ENCODE measurements around the gene ROBO2.

Gene ROBO2

GRCh38 chr3:77605308-77605707, 565.4 kb downstream of the ROBO2 start:
- no peak overlapping the region for H2BK12ac ChIP-seq (ENCODE audit: low read length)
- H2BK120ac ChIP-seq (ENCODE audit: insufficient read depth, low read length, poor library complexity), result no peak overlapping the region
- H3K36me3 ChIP-seq (ENCODE audit: control insufficient read depth in 1 of 2, insufficient read depth in 2 of 2, low read length in 2 of 2), result no peaks in the 10 kb centered on the region
- H2BK5ac ChIP-seq (ENCODE audit: low read depth, low read length, poor library complexity), result no peak overlapping the region
- no peak overlapping the region for H3K4me2 ChIP-seq (ENCODE audit: low read length)
- no peak overlapping the region for H3K18ac ChIP-seq (ENCODE audit: low read length)
- no CpG with 5 or more reads among the region's 2 CpGs for WGBS (ENCODE audit: extremely low coverage, insufficient coverage, insufficient read length)
- H3K14ac ChIP-seq (ENCODE audit: low read length), result no peak overlapping the region
- no peaks in the 10 kb centered on the region for H3K27me3 ChIP-seq (ENCODE audit: insufficient read depth, low read length)
- no peak overlapping the region for H2AK5ac ChIP-seq (ENCODE audit: low read length)
- no peak overlapping the region for H3K4ac ChIP-seq (ENCODE audit: low read depth, low read length)
- H3K9me3 ChIP-seq (ENCODE audit: insufficient read depth, low read depth, low read length), result no peaks in the 10 kb centered on the region
- no peaks in the 10 kb centered on the region for H3K4me1 ChIP-seq (ENCODE audit: control insufficient read depth in 1 of 2, insufficient read depth in 2 of 2, low read length in 2 of 2)
- H3K27ac ChIP-seq (ENCODE audit: low read depth, low read length), result no peak overlapping the region
- no peak overlapping the region for H4K12ac ChIP-seq (ENCODE audit: low read depth, low read length)
- H4K91ac ChIP-seq (ENCODE audit: low read depth, low read length), result no peak overlapping the region
- no peaks in the 10 kb centered on the region for H3K79me1 ChIP-seq (ENCODE audit: low read length)
- H3K4me3 ChIP-seq (ENCODE audit: low read depth, low read length), result no peak overlapping the region
- no peaks in the 10 kb centered on the region for H3K79me2 ChIP-seq (ENCODE audit: control insufficient read depth, insufficient read depth, low read length, poor library complexity)
- H2AFZ ChIP-seq (ENCODE audit: insufficient read depth, low read length, poor library complexity), result no peak overlapping the region
- no peak for DNase-seq
- H4K8ac ChIP-seq (ENCODE audit: low read depth, low read length), result no peak overlapping the region
- no peak overlapping the region for H3K23ac ChIP-seq (ENCODE audit: low read length)
- H3K9ac ChIP-seq (ENCODE audit: low read length), result no peak overlapping the region

GRCh38 chr3:77605865-77606264, 566.0 kb downstream of the ROBO2 start:
- no peak overlapping the region for H2AFZ ChIP-seq (ENCODE audit: insufficient read depth, low read length, poor library complexity)
- H2BK5ac ChIP-seq (ENCODE audit: low read depth, low read length, poor library complexity), result no peak overlapping the region
- H3K27ac ChIP-seq (ENCODE audit: low read depth, low read length), result no peak overlapping the region
- no peak overlapping the region for H3K14ac ChIP-seq (ENCODE audit: low read length)
- no peak overlapping the region for H2BK120ac ChIP-seq (ENCODE audit: insufficient read depth, low read length, poor library complexity)
- DNase-seq, result no peak
- no peaks in the 10 kb centered on the region for H3K36me3 ChIP-seq (ENCODE audit: control insufficient read depth in 1 of 2, insufficient read depth in 2 of 2, low read length in 2 of 2)
- no CpG with 5 or more reads among the region's 1 CpG for WGBS (ENCODE audit: extremely low coverage, insufficient coverage, insufficient read length)
- H4K91ac ChIP-seq (ENCODE audit: low read depth, low read length), result no peak overlapping the region
- H3K18ac ChIP-seq (ENCODE audit: low read length), result no peak overlapping the region
- H3K79me1 ChIP-seq (ENCODE audit: low read length), result no peaks in the 10 kb centered on the region
- no peak overlapping the region for H3K4me3 ChIP-seq (ENCODE audit: low read depth, low read length)
- H2BK12ac ChIP-seq (ENCODE audit: low read length), result no peak overlapping the region
- no peaks in the 10 kb centered on the region for H3K27me3 ChIP-seq (ENCODE audit: insufficient read depth, low read length)
- no peak overlapping the region for H2AK5ac ChIP-seq (ENCODE audit: low read length)
- H3K9ac ChIP-seq (ENCODE audit: low read length), result no peak overlapping the region
- H3K4ac ChIP-seq (ENCODE audit: low read depth, low read length), result no peak overlapping the region
- no peaks in the 10 kb centered on the region for H3K79me2 ChIP-seq (ENCODE audit: control insufficient read depth, insufficient read depth, low read length, poor library complexity)
- H4K8ac ChIP-seq (ENCODE audit: low read depth, low read length), result no peak overlapping the region
- no peak overlapping the region for H4K12ac ChIP-seq (ENCODE audit: low read depth, low read length)
- no peak overlapping the region for H3K4me2 ChIP-seq (ENCODE audit: low read length)
- no peaks in the 10 kb centered on the region for H3K4me1 ChIP-seq (ENCODE audit: control insufficient read depth in 1 of 2, insufficient read depth in 2 of 2, low read length in 2 of 2)
- no peaks in the 10 kb centered on the region for H3K9me3 ChIP-seq (ENCODE audit: insufficient read depth, low read depth, low read length)
- H3K23ac ChIP-seq (ENCODE audit: low read length), result no peak overlapping the region

- Histone ChIP-seq H3K27ac (ENCODE audit: low read depth, low read length) (no peak overlapping the region), H2BK5ac (ENCODE audit: low read depth, low read length, poor library complexity) (no peak overlapping the region), H2BK12ac (ENCODE audit: low read length) (no peak overlapping the region), H3K4ac (ENCODE audit: low read depth, low read length) (no peak overlapping the region), H3K4me1 (ENCODE audit: control insufficient read depth in 1 of 2, insufficient read depth in 2 of 2, low read length in 2 of 2) (no peaks in the 10 kb centered on the region), H3K79me2 (ENCODE audit: control insufficient read depth, insufficient read depth, low read length, poor library complexity) (no peaks in the 10 kb centered on the region), H3K23ac (ENCODE audit: low read length) (no peak overlapping the region), H2AK5ac (ENCODE audit: low read length) (no peak overlapping the region), H3K9ac (ENCODE audit: low read length) (no peak overlapping the region), H3K36me3 (ENCODE audit: control insufficient read depth in 1 of 2, insufficient read depth in 2 of 2, low read length in 2 of 2) (no peaks in the 10 kb centered on the region), H3K79me1 (ENCODE audit: low read length) (no peaks in the 10 kb centered on the region), H4K91ac (ENCODE audit: low read depth, low read length) (no peak overlapping the region), H3K18ac (ENCODE audit: low read length) (no peak overlapping the region), H2AFZ (ENCODE audit: insufficient read depth, low read length, poor library complexity) (no peak overlapping the region), H3K14ac (ENCODE audit: low read length) (no peak overlapping the region), H4K12ac (ENCODE audit: low read depth, low read length) (no peak overlapping the region), H3K27me3 (ENCODE audit: insufficient read depth, low read length) (no peaks in the 10 kb centered on the region), H3K4me3 (ENCODE audit: low read depth, low read length) (no peak overlapping the region), H4K8ac (ENCODE audit: low read depth, low read length) (no peak overlapping the region), H3K4me2 (ENCODE audit: low read length) (no peak overlapping the region), H3K9me3 (ENCODE audit: insufficient read depth, low read depth, low read length) (no peaks in the 10 kb centered on the region), H2BK120ac (ENCODE audit: insufficient read depth, low read length, poor library complexity) (no peak overlapping the region)
- no CpG with 5 or more reads among the region's 2 CpGs for WGBS (ENCODE audit: extremely low coverage, insufficient coverage, insufficient read length)
- DNase-seq, result no peak
These were observed 566.5 kb downstream of the ROBO2 start for GRCh38 chr3:77606372-77606771.

- Histone ChIP-seq H3K4me2 (ENCODE audit: low read length) (no peak overlapping the region), H2AFZ (ENCODE audit: insufficient read depth, low read length, poor library complexity) (no peak overlapping the region), H3K18ac (ENCODE audit: low read length) (no peak overlapping the region), H3K79me1 (ENCODE audit: low read length) (no peaks in the 10 kb centered on the region), H4K12ac (ENCODE audit: low read depth, low read length) (no peak overlapping the region), H4K8ac (ENCODE audit: low read depth, low read length) (no peak overlapping the region), H2BK12ac (ENCODE audit: low read length) (no peak overlapping the region), H2BK120ac (ENCODE audit: insufficient read depth, low read length, poor library complexity) (no peak overlapping the region), H3K79me2 (ENCODE audit: control insufficient read depth, insufficient read depth, low read length, poor library complexity) (no peaks in the 10 kb centered on the region), H3K4me3 (ENCODE audit: low read depth, low read length) (no peak overlapping the region), H4K91ac (ENCODE audit: low read depth, low read length) (no peak overlapping the region), H3K23ac (ENCODE audit: low read length) (no peak overlapping the region), H3K36me3 (ENCODE audit: control insufficient read depth in 1 of 2, insufficient read depth in 2 of 2, low read length in 2 of 2) (no peaks in the 10 kb centered on the region), H2BK5ac (ENCODE audit: low read depth, low read length, poor library complexity) (no peak overlapping the region), H3K4ac (ENCODE audit: low read depth, low read length) (no peak overlapping the region), H3K9ac (ENCODE audit: low read length) (no peak overlapping the region), H3K27me3 (ENCODE audit: insufficient read depth, low read length) (no peaks in the 10 kb centered on the region), H3K9me3 (ENCODE audit: insufficient read depth, low read depth, low read length) (no peaks in the 10 kb centered on the region), H3K14ac (ENCODE audit: low read length) (no peak overlapping the region), H3K27ac (ENCODE audit: low read depth, low read length) (no peak overlapping the region), H3K4me1 (ENCODE audit: control insufficient read depth in 1 of 2, insufficient read depth in 2 of 2, low read length in 2 of 2) (no peaks in the 10 kb centered on the region), H2AK5ac (ENCODE audit: low read length) (no peak overlapping the region)
- WGBS (ENCODE audit: extremely low coverage, insufficient coverage, insufficient read length), result no CpG with 5 or more reads among the region's 3 CpGs
- no peak for DNase-seq
These were observed 578.8 kb downstream of the ROBO2 start for GRCh38 chr3:77618686-77619085.

Data from trophoblast cell (in vitro differentiated cells and primary cell).